Left hindlimb (tissue), 1 donor: ENCODE measurements around the gene EPO.
A peak's percentile ranks its signal among the peaks of the same experiment; 100 is the strongest.

Experiments used
- DNase-seq: peaks from one replicate; pipeline ENCODE4 v3.0.0-alpha.2; 2018

Gene EPO

DNA sequence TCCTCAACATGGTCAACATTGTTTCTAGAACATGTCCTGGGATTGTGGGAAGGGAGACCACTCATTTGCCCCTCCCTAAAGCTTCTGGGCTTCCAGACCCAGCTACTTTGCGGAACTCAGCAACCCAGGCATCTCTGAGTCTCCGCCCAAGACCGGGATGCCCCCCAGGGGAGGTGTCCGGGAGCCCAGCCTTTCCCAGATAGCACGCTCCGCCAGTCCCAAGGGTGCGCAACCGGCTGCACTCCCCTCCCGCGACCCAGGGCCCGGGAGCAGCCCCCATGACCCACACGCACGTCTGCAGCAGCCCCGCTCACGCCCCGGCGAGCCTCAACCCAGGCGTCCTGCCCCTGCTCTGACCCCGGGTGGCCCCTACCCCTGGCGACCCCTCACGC is at the start of gene EPO:
Gene EPO (plus strand): TSS at position 190 of the 392 bp plus-strand sequence. CDS start 513 bp downstream, outside the sequence.
- DNase-seq, result no peak

GRCh38 chr7:100671353-100672327 is 48.6 kb upstream of the EPO start:
- DNase-seq, result no peak

DNA sequence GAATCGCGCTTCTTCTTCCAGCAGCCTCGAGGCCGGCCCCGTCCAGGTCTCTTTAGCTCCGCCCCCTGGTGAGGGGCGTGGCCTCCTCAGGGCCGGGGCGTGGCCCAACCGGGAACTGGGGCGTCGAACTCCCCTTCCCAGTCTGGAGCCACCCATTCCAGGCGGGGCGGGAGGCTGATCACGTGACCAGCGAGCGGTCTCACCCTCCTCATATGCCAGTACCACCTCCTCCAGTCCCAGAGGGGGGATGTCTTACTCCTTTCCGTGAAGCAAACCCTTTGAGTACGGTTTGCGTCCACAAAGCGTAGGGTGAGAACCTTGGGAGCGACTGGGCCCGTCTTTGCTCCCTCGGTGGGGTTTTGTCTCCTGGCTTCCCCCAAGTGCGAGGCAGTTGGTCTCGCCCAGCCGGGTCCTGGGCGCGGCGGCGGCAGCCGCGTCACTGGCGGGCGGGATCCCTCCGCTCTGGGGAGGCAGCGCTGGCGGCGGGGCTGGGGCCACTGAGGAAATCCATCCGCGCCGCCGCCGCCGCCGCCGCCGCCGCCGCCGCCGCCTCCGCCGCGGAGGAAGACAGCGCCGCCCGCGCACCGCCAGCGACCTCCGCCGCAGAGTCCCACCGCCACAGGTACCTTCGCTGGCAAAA is 46.8 kb upstream of the EPO start, which contains the start of gene GNB2:
Gene GNB2 (plus strand): TSS at position 439 of the 640 bp plus-strand sequence. CDS start 2,526 bp downstream, outside the sequence.
- peak; percentile 99 for DNase-seq

DNA sequence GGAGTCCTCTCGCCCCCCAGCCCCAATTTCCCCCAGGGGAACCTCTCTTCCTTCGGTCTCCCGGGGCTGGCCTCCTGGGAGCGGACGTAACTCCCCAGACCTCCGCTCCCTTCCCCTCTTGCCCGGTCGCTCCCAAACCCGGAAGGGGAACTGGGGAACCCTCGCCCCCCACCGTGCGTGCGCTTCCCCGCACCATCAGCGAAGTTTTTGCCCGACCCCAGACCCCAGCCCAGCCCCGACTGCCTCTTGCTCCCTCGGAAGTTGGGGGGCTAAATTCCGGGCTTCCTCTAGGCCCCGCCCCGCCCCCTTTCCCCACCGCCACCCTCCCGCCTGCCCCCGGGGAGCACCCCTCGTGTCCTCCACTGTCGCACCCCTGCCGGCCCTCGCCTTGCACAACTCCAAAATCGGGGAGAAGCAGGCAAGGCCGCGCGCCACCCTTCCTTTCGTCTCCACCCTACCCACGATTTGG is 46.3 kb upstream of the EPO start:
- peak; percentile 76 for DNase-seq

GRCh38 chr7:100674411-100675104 is 45.7 kb upstream of the EPO start:
- DNase-seq, result no peak

- no peak for DNase-seq
Observed at GRCh38 chr7:100675105-100675451, 45.2 kb upstream of the EPO start.

GRCh38 chr7:100675581-100676350 is 44.5 kb upstream of the EPO start:
- peak; percentile 83 for DNase-seq

GRCh38 chr7:100676501-100677306 is 43.6 kb upstream of the EPO start:
- no peak for DNase-seq

GRCh38 chr7:100677308-100678267 is 42.7 kb upstream of the EPO start:
- no peak for DNase-seq

- DNase-seq, result no peak
Observed at GRCh38 chr7:100678291-100678984, 41.8 kb upstream of the EPO start.

- DNase-seq, result no peak
Observed at GRCh38 chr7:100679129-100679926, 40.9 kb upstream of the EPO start.

GRCh38 chr7:100679927-100680575 is 40.2 kb upstream of the EPO start:
- no peak for DNase-seq

- no peak for DNase-seq
Observed at GRCh38 chr7:100680576-100681271, 39.5 kb upstream of the EPO start.

GRCh38 chr7:100681491-100682227 is 38.6 kb upstream of the EPO start:
- DNase-seq, result no peak

DNA sequence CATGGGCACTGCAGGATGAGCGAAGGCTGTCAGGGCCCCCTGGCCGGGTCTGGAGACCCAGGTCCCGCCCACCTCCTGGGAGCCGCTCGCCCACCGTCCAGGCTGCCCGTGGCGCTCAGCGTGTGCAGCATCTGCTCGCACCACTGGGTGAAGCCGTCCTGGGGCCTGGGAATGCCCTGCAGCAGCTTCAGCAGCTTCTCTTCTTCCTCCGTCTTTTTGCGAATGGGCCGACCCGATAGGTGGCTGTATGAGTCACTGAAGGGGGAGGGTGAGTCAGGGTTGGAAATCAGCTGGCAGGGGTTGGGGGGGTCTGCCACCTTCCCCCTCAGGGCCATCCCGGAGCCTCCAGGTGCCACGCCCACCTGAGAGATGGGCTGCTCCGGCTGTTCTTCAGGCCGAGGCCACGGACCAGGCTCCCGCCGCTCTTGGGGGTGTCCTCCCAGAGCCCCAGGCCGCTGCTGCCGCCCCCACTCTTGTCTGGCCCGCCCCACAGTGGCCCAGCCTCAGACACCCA is 38.0 kb upstream of the EPO start:
- DNase-seq, result no peak

GRCh38 chr7:100682991-100683658 is 37.1 kb upstream of the EPO start:
- no peak for DNase-seq
